ENCODE data around the gene SAMD4A.

The SAMD4A gene

GRCh38 chr14:54703082-54703481 is 136.2 kb downstream of the SAMD4A start:
- DNase-seq (ENCODE audit: low read depth in 2 of 2) = no peak

- DNase-seq (ENCODE audit: low read depth in 2 of 2) = no peak
These were observed 136.8 kb downstream of the SAMD4A start for GRCh38 chr14:54703724-54704123.

GRCh38 chr14:54704768-54705167 is 137.8 kb downstream of the SAMD4A start:
- DNase-seq (ENCODE audit: low read depth in 2 of 2) = no peak

GRCh38 chr14:54706769-54707168 is 139.8 kb downstream of the SAMD4A start:
- DNase-seq (ENCODE audit: low read depth in 2 of 2) = no peak

GRCh38 chr14:54708161-54708560 is 141.2 kb downstream of the SAMD4A start:
- DNase-seq (ENCODE audit: low read depth in 2 of 2) = no peak

- DNase-seq (ENCODE audit: low read depth in 2 of 2) = no peak
These were observed 142.1 kb downstream of the SAMD4A start for GRCh38 chr14:54708982-54709381.

GRCh38 chr14:54709444-54709843 is 142.5 kb downstream of the SAMD4A start:
- no peak for DNase-seq (ENCODE audit: low read depth in 2 of 2)

GRCh38 chr14:54709867-54710266 is 142.9 kb downstream of the SAMD4A start:
- no peak for DNase-seq (ENCODE audit: low read depth in 2 of 2)

- DNase-seq (ENCODE audit: low read depth in 2 of 2) = no peak
These were observed 144.4 kb downstream of the SAMD4A start for GRCh38 chr14:54711312-54711711.

- no peak for DNase-seq (ENCODE audit: low read depth in 2 of 2)
These were observed 145.0 kb downstream of the SAMD4A start for GRCh38 chr14:54711812-54712464.

- DNase-seq (ENCODE audit: low read depth in 2 of 2) = no peak
These were observed 145.7 kb downstream of the SAMD4A start for GRCh38 chr14:54712465-54713200.

- peak; percentile 75 to 76 for DNase-seq (ENCODE audit: low read depth in 2 of 2)
These were observed 146.5 kb downstream of the SAMD4A start for GRCh38 chr14:54713379-54713778.

GRCh38 chr14:54715239-54715638 is 148.3 kb downstream of the SAMD4A start:
- DNase-seq (ENCODE audit: low read depth in 2 of 2) = no peak

- no peak for DNase-seq (ENCODE audit: low read depth in 2 of 2)
These were observed 148.9 kb downstream of the SAMD4A start for GRCh38 chr14:54715811-54716210.

- no peak for DNase-seq (ENCODE audit: low read depth in 2 of 2)
These were observed 149.9 kb downstream of the SAMD4A start for GRCh38 chr14:54716862-54717261.

GRCh38 chr14:54718046-54718445 is 151.1 kb downstream of the SAMD4A start:
- no peak for DNase-seq (ENCODE audit: low read depth in 2 of 2)

- DNase-seq (ENCODE audit: low read depth in 2 of 2) = no peak
These were observed 152.5 kb downstream of the SAMD4A start for GRCh38 chr14:54719406-54719805.

- DNase-seq (ENCODE audit: low read depth in 2 of 2) = no peak
These were observed 156.0 kb downstream of the SAMD4A start for GRCh38 chr14:54722791-54723432.

GRCh38 chr14:54724123-54724522 is 157.2 kb downstream of the SAMD4A start:
- DNase-seq (ENCODE audit: low read depth in 2 of 2) = no peak

- no peak for DNase-seq (ENCODE audit: low read depth in 2 of 2)
These were observed 157.9 kb downstream of the SAMD4A start for GRCh38 chr14:54724676-54725325.

GRCh38 chr14:54725998-54726397 is 159.1 kb downstream of the SAMD4A start:
- no peak for DNase-seq (ENCODE audit: low read depth in 2 of 2)

GRCh38 chr14:54727929-54728328 is 161.0 kb downstream of the SAMD4A start:
- peak; percentile 41 to 45 for DNase-seq (ENCODE audit: low read depth in 2 of 2)

Data from fibroblast of skin of left quadriceps (primary cell).